ENCODE results near the gene GJB3. TPM values are rescaled to one million over a fixed set of nuclear protein-coding genes. Genes with fewer than 3 reads are reported as not detected.

Gene GJB3
- total RNA-seq, 6 experiments from 2014 or later = 0.12 to 1.3 (median 0.23) TPM

GRCh38 chr1:34825455-34826091 lies 44.6 kb downstream of the GJB3 start:
- TF ChIP-seq POLR2A (IDR thresholded peaks at IDR 0.05) (no peak), CTCF (IDR thresholded peaks at IDR 0.05) (no peak)
- ATAC-seq (peak; percentile 96 to 99 (median 97)), DNase-seq (peak; percentile 71 to 89 (median 86))
- WGBS (ENCODE audit: insufficient coverage, low coverage, low lambda C conversion rate, missing lambda C conversion rate) = 28% methylated on average over 2 of the region's 11 CpGs
- Histone ChIP-seq H3K27ac (peak overlapping the region in 2 of 3 donors; percentile 34 to 90), H3K4me1 (peaks cover 0 to 20% (median 9%) of the 10 kb centered on the region in 4 donors), H3K27me3 (no peaks in the 10 kb centered on the region), H3K4me3 (peak overlapping the region in 1 of 3 donors; percentile 16), H3K9me3 (no peaks in the 10 kb centered on the region), H3K36me3 (peaks cover 0 to 2% (median 0%) of the 10 kb centered on the region in 4 donors)
- intact Hi-C loops (cut with DNase I) = no loop called here

DNA sequence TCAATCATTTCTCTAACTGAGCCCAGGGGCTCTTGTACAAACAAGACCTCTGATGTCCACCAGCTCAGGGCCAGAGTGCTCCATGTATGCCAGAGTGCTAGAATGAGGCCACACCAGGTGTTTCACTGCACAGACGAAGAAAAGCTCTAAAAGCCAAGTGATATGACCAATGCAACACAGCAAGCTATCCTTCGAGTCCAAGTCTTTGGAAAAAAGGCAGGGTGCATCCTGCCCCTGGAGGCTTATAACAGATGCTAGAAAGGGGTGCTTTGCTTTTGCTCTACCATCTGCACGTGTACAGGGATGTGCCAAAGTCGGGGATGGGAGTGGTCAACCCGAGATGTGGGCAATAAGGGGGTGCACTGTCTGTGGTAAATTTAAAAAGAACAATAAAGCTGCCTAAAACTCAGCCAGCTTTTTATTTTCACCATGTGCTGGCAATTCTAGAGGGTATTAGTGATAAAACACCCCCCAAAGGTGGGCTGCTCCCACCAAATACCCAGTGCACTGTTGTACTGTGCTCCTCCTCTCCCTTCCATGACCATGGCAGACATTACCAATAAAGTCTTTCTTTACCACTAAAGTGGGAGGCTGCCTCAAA lies 46.4 kb downstream of the GJB3 start:
- H3K27ac ChIP-seq = no peak overlapping the region
- TF ChIP-seq POLR2A (IDR thresholded peaks at IDR 0.05) = no peak
- TF ChIP-seq CTCF (IDR thresholded peaks at IDR 0.05) = no peak
- no peaks in the 10 kb centered on the region for H3K36me3 ChIP-seq
- 57% methylated on average over 3 of the region's 5 CpGs for WGBS (ENCODE audit: insufficient coverage, low coverage, low lambda C conversion rate, missing lambda C conversion rate)
- intact Hi-C loops (cut with DNase I) = no loop called here
- H3K4me1 ChIP-seq = peaks cover 0 to 18% (median 7%) of the 10 kb centered on the region in 4 donors
- DNase-seq (no peak), ATAC-seq (no peak)
- no peak overlapping the region for H3K4me3 ChIP-seq
- no peaks in the 10 kb centered on the region for H3K27me3 ChIP-seq
- H3K9me3 ChIP-seq = no peaks in the 10 kb centered on the region

GRCh38 chr1:34828611-34829010 lies 47.6 kb downstream of the GJB3 start:
- ATAC-seq = no peak
- WGBS (ENCODE audit: insufficient coverage, low coverage, low lambda C conversion rate, missing lambda C conversion rate) = 30% methylated on average over 2 of the region's 2 CpGs

GRCh38 chr1:34829250-34829649 lies 48.2 kb downstream of the GJB3 start:
- intact Hi-C loops (cut with DNase I) = no loop called here
- Histone ChIP-seq H3K36me3 (no peaks in the 10 kb centered on the region), H3K4me3 (no peak overlapping the region), H3K9me3 (no peaks in the 10 kb centered on the region), H3K27ac (no peak overlapping the region), H3K27me3 (no peaks in the 10 kb centered on the region), H3K4me1 (peaks cover 0 to 18% (median 7%) of the 10 kb centered on the region in 4 donors)
- ATAC-seq = no peak
- no peak for TF ChIP-seq POLR2A (IDR thresholded peaks at IDR 0.05)
- TF ChIP-seq CTCF (IDR thresholded peaks at IDR 0.05) = no peak
- DNase-seq = no peak
- WGBS (ENCODE audit: insufficient coverage, low coverage, low lambda C conversion rate, missing lambda C conversion rate) = 30% methylated on average over 1 of the region's 3 CpGs

More at GRCh38 chr1:34828611-34829010, 47.6 kb downstream of the GJB3 start:
- TF ChIP-seq CTCF (IDR thresholded peaks at IDR 0.05) (no peak), POLR2A (IDR thresholded peaks at IDR 0.05) (no peak)
- Histone ChIP-seq H3K9me3 (no peaks in the 10 kb centered on the region), H3K27ac (no peak overlapping the region), H3K4me1 (peaks cover 0 to 18% (median 7%) of the 10 kb centered on the region in 4 donors), H3K27me3 (no peaks in the 10 kb centered on the region), H3K36me3 (no peaks in the 10 kb centered on the region), H3K4me3 (no peak overlapping the region)
- no peak for DNase-seq
- intact Hi-C loops (cut with DNase I) = no loop called here

All from right lobe of liver (tissue), 6 donors.